Left ventricle myocardium inferior (tissue), 1 donor: ENCODE results near the gene ANKS4B. TPM values are rescaled to one million over a fixed set of nuclear protein-coding genes. Genes with fewer than 3 reads are reported as not detected.
"Not testable (repeated sequence)": the region's sequence is repeated elsewhere in the genome, so short reads cannot be mapped to it uniquely, and the experiment has no call there.

Source experiments
- DNase-seq: peaks from one replicate; pipeline ENCODE4 v3.0.0-alpha.2; 2020
- H3K27ac ChIP-seq: fragments of 200-600 bp; replicated peaks from 2 replicates; pipeline ENCODE4 v1.8.0; 2021
- H3K27me3 ChIP-seq: fragments of 200-600 bp; 2 replicates; pipeline ENCODE4 v1.8.0; 2021; ENCODE audit warnings: low read depth
- H3K36me3 ChIP-seq: fragments of 200-600 bp; 2 replicates; pipeline ENCODE4 v1.8.0; 2021
- H3K4me1 ChIP-seq: fragments of 200-600 bp; 2 replicates; pipeline ENCODE4 v1.8.0; 2021
- H3K4me3 ChIP-seq: fragments of 200-600 bp; 2 replicates; pipeline ENCODE4 v1.8.0; 2021; ENCODE audit warnings: mild to moderate bottlenecking, moderate library complexity
- H3K9me3 ChIP-seq: fragments of 200-600 bp; replicated peaks from 2 replicates; pipeline ENCODE4 v1.8.0; 2021
- intact Hi-C: fragments of 100-400 bp; cut with micrococcal nuclease; formaldehyde crosslinking; loops from one replicate; pipeline ENCODE4 v1.11.0; 2022
- total RNA-seq: library from RNA; stranded (reverse); fragmentation: NEBNext Ultra II Directional; extraction: Animal tissue kit (Norgen Biotek cat#: 25700); gene quantifications from one replicate; pipeline ENCODE4 v1.2.1, GENCODE V29; 2021
- TF ChIP-seq, protein P1 (sequence below): fragments of 200-600 bp; IDR thresholded peaks from 2 replicates; pipeline ENCODE4 v1.8.0; 2021; ENCODE audit warnings: antibody characterized with exemption, mild to moderate bottlenecking, borderline replicate concordance
- donor health status: DM: no; HTN: yes; CAD: no; lungs with severe emphysema.

The ANKS4B gene
- total RNA-seq, 1 donor from 2014 or later, result not detected

DNA sequence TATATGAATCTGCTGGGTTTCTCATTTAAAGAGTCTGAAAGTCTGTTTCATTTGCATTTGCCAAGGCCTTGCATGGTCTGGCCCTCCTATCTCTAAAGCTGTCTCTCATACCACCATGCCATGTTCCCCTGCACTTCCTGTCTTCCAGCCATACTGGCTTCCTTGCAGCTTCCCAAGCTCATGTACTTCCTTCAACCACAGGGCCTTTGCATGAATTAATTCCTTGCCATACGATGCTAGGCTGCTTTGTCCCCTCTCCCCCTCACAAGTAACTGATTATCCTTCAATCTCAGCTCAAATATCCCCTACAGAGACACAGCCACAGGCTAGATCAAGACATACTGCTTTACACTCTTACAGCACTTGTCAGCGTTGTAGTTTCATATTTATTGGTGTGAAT, 38.8 kb downstream of the ANKS4B start:
- intact Hi-C loops, result no loop called here
- H3K27me3 ChIP-seq, result peaks cover 32% of the 10 kb centered on the region
- H3K36me3 ChIP-seq, result peaks cover 13% of the 10 kb centered on the region
- DNase-seq, result no peak
- peaks cover 27% of the 10 kb centered on the region for H3K4me1 ChIP-seq
- no peaks in the 10 kb centered on the region for H3K9me3 ChIP-seq
- no peak overlapping the region for H3K27ac ChIP-seq
- TF ChIP-seq, protein P1, sequence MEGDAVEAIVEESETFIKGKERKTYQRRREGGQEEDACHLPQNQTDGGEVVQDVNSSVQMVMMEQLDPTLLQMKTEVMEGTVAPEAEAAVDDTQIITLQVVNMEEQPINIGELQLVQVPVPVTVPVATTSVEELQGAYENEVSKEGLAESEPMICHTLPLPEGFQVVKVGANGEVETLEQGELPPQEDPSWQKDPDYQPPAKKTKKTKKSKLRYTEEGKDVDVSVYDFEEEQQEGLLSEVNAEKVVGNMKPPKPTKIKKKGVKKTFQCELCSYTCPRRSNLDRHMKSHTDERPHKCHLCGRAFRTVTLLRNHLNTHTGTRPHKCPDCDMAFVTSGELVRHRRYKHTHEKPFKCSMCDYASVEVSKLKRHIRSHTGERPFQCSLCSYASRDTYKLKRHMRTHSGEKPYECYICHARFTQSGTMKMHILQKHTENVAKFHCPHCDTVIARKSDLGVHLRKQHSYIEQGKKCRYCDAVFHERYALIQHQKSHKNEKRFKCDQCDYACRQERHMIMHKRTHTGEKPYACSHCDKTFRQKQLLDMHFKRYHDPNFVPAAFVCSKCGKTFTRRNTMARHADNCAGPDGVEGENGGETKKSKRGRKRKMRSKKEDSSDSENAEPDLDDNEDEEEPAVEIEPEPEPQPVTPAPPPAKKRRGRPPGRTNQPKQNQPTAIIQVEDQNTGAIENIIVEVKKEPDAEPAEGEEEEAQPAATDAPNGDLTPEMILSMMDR, result no peak
- H3K4me3 ChIP-seq, result no peak overlapping the region

DNA sequence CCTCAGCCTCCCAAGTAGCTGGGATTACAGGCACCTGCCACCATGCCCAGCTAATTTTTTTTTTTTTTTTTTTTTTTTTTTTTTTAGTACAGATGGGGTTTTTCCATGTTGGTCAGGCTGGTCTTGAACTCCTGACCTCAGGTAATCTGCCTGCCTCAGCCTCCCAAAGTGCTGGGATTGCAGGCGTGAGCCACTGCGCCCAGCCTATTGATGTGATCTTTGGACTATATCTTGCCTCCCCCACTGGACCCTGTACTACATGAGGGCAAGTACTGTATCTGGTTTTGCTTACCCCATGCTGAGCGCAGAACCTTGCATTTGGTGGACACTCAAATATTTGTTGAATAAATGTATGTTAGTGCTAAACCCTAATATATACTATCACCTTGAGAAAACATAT, 39.3 kb downstream of the ANKS4B start:
- intact Hi-C loops, H3K36me3 ChIP-seq, H3K27ac ChIP-seq, H3K4me3 ChIP-seq, DNase-seq, H3K9me3 ChIP-seq: not testable (repeated sequence)
- Histone ChIP-seq H3K4me1 (peaks cover 27% of the 10 kb centered on the region), H3K27me3 (peaks cover 37% of the 10 kb centered on the region)

DNA sequence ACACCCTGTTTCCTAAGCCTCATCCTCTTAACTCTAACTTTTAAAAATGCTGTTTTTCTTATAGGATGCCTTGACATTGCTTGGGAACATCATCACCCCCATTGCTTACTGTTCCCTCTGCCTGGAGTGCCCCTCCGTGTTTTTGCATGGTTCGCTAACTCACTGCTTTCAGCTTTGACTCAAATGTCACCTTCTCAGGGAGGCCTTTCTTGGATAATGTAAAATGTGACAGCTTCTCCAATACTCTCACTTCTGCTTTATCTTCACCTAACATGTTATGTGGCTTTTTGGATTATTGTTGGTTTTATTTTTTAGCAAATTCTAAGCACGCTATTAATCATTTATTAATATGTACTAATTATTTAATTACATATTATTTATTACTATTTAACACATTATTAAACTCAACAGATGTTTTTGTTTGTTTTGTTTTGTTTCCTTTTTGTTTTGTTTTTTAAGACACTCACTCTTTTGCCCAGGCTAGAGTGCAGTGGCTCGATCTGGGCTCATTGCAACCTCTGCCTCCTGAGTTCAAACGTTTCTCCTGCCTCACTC, 40.8 kb downstream of the ANKS4B start:
- Histone ChIP-seq H3K4me3 (no peak overlapping the region), H3K27me3 (peaks cover 49% of the 10 kb centered on the region), H3K4me1 (peaks cover 32% of the 10 kb centered on the region), H3K9me3 (no peaks in the 10 kb centered on the region), H3K36me3 (no peaks in the 10 kb centered on the region), H3K27ac (peak overlapping the region; percentile 89)
- no peak for DNase-seq
- intact Hi-C loops, result no loop called here
- TF ChIP-seq, protein P1, result no peak

- Histone ChIP-seq H3K9me3 (no peaks in the 10 kb centered on the region), H3K27me3 (peaks cover 54% of the 10 kb centered on the region), H3K4me3 (peak overlapping the region; percentile 71), H3K27ac (peak overlapping the region; percentile 89), H3K36me3 (no peaks in the 10 kb centered on the region), H3K4me1 (peaks cover 32% of the 10 kb centered on the region)
- intact Hi-C loops, result no loop called here
- TF ChIP-seq, protein P1, result no peak
- no peak for DNase-seq
Measured at GRCh38 chr16:21275529-21275928, 42.0 kb downstream of the ANKS4B start.

DNA sequence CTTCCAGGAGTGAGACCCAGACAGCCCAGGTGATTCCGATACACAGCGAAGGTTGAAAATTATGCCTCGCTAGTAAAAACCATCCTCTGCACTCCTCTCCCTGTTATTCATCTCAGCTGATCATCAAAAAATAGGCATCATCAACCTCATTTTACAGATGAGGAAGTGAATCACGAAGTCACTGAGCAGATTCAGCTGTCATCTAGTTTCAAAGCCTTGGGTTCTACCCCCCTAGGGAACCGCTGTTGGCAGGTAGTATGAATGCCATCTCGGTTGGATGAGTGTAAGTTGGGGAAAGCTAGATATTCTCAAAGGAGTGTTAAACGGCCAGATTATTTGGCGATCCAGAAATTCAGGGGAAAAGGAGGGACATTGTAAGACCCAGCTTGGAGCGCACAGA, 42.6 kb downstream of the ANKS4B start:
- Histone ChIP-seq H3K36me3 (no peaks in the 10 kb centered on the region), H3K27ac (peak overlapping the region; percentile 89), H3K4me1 (peaks cover 32% of the 10 kb centered on the region), H3K27me3 (peaks cover 54% of the 10 kb centered on the region), H3K9me3 (no peaks in the 10 kb centered on the region), H3K4me3 (peak overlapping the region; percentile 71)
- DNase-seq, result no peak
- TF ChIP-seq, protein P1, result no peak
- intact Hi-C loops, result no loop called here

DNA sequence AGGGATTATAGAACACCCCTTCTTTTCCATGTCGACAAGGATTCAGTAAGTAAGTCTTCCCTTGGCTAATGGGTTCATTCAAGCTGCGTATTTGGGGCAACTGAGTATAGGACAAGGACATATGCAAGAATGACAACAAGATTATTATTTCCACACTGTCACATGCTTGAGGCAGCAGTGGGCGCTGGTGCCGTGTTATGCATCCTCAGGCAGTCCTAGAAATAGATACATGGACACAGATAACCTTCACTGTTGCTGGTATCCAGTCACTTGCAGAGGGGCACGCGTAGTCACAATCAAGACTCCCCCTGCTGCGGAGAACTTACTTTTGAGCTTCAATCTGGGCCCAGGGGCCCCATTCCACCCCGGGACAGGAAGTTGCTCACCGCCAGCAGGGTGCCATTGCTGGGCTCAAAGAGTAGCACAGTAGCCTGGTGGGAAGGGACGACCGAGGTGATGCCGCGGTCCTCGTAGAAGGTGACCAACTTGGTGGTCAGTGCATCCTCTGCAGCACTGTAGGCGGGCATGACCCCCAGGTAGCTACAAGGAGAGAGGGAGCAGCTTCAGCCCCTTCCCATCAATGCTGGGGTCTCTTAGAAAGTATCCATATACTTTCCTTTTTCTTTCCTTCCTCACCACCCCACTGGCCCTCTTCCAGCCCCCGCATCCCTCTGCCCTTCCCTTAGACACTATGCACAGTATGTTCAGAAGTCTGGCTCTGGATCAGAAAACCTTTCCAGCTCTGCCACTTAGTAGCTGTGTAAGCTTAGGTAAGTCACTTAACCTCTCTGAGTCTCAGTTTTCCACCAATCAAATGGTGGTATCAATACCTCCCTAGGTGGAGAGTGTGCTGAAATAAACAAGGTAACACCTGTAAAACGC, 43.8 kb downstream of the ANKS4B start:
- peak; percentile 25 for DNase-seq
- Histone ChIP-seq H3K27ac (peak overlapping the region; percentile 89), H3K4me3 (peak overlapping the region; percentile 71), H3K9me3 (no peaks in the 10 kb centered on the region), H3K36me3 (no peaks in the 10 kb centered on the region), H3K4me1 (peaks cover 32% of the 10 kb centered on the region), H3K27me3 (peaks cover 50% of the 10 kb centered on the region)
- intact Hi-C loops, result no loop called here
- TF ChIP-seq, protein P1, result no peak
